ENCODE results near the gene ELN.

The ELN gene

DNA sequence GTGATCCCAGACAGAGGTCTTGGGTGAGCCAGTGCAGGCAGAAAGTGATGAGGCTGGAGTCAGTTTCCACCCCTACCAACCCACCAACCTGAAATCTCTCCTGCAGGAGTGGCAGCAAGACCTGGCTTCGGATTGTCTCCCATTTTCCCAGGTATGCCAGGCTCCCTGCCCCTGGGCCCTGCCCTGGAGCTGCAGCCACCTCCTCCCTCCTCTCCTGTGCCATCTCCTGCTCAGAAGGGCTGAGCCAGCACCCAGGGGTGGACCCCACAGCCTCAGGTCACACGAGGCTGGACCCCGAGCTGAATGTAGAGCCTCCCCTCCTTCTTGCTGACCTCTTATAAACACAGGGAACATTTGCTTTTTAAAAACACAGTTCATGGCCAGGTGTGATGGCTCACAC is 38.7 kb downstream of the ELN start:
- DNase-seq, result no peak

DNA sequence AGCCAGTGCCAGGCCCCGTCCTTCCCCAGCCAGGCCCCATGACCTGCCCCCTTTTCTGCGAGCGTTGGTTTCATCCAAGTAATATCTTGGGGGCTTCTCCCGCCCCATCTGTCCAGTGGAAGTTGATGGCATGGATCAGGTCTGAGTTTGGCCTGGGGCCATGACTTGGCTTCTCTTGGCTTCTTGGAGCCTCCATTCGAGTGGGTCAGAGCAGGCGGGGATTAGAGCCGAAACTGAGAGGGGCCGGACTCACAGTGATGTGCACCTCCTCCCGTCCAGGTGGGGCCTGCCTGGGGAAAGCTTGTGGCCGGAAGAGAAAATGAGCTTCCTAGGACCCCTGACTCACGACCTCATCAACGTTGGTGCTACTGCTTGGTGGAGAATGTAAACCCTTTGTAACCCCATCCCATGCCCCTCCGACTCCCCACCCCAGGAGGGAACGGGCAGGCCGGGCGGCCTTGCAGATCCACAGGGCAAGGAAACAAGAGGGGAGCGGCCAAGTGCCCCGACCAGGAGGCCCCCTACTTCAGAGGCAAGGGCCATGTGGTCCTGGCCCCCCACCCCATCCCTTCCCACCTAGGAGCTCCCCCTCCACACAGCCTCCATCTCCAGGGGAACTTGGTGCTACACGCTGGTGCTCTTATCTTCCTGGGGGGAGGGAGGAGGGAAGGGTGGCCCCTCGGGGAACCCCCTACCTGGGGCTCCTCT is 40.6 kb downstream of the ELN start:
- no peak for DNase-seq

DNA sequence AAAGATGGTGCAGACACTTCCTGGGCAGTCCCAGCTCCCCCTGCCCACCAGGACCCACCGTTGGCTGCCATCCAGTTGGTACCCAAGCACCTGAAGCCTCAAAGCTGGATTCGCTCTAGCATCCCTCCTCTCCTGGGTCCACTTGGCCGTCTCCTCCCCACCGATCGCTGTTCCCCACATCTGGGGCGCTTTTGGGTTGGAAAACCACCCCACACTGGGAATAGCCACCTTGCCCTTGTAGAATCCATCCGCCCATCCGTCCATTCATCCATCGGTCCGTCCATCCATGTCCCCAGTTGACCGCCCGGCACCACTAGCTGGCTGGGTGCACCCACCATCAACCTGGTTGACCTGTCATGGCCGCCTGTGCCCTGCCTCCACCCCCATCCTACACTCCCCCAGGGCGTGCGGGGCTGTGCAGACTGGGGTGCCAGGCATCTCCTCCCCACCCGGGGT is 41.1 kb downstream of the ELN start:
- DNase-seq, result no peak

DNA sequence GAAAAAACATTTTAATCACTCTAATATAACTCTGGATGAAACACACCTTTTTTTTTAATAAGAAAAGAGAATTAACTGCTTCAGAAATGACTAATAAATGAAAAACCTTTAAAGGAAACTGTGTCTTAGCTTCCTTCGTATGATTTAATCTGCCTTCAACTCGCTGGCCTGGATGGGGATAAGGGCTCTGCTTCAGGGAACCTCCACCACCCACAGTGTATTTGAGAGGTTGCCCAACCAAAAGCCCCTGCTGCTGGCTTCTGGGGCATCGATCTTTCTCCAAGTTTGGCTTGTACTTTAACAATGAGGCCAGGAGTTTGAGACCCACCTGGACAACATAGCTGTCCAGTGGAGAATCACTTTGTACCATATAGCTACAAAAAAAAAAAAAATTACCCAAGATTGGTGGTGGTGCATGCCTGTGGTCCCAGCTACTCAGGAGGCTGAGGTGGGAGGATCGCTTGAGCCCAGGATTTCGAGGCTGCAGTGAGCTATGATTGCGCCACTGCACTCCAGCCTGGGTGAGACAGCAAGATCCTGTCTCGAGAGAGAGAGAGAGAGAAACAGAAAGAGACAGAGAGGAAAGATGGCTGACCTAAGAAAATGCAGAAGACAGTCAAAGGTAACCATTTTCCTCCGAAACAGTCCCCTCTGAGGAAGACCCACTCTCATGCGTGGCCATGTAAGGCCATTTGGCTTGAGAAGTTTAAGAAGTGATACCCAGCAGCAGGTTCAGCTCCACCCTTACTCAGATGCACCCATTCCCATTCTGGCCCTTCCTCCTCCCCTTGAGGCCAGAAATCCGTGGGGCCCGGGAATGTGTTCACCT is 42.0 kb downstream of the ELN start:
- DNase-seq, result no peak

DNA sequence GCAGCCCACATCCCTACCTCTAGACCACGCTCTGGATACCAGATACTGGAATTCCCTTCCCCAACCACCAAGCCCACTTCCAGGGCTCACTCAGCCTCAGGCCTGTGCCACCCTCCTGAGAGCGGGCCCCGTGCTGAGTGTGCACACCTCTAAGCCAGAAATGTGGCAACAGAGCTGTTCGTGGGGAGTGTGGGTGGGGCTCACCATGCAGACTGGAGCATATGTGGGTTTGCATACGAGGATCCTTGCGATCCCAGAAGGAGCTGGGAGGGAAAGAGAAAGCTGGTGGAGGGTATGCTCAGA is 42.6 kb downstream of the ELN start:
- DNase-seq, result no peak

DNA sequence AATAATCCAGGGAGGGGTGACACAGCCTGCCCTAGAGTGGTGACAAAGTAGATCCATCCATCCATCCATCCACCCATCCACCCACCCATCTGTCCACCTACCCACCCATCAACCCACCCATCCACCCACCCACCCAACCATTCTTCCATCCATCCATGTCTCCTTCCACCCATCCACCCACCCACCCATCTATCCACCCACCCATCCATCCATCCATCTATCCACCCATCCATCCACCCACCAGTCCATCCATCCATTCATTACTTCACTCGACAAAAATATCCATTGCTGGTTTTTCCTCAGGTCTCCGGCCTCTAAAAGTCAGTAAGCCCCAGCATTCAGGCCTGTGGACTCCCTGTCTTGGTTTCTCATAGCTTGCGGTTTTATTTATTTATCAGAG is 43.1 kb downstream of the ELN start:
- no peak for DNase-seq

DNA sequence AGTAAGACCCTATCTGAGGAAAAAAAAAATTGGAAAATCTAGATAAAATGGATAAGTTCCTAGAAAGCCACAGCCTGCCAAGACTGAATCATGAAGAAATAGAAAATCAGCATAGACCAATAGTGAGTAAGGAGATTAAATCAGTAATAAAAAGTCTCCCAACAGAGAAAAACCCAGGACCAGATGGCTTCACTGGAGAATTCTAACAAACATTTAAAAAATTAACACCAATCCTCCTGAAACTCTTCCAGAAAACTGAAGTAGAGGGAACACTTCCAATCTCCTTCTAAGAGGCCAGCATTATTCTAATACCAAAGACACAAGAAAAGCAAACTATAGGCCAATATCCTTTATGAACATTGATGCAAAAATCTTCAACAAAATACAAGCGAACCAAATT is 46.8 kb downstream of the ELN start:
- DNase-seq, result no peak

DNA sequence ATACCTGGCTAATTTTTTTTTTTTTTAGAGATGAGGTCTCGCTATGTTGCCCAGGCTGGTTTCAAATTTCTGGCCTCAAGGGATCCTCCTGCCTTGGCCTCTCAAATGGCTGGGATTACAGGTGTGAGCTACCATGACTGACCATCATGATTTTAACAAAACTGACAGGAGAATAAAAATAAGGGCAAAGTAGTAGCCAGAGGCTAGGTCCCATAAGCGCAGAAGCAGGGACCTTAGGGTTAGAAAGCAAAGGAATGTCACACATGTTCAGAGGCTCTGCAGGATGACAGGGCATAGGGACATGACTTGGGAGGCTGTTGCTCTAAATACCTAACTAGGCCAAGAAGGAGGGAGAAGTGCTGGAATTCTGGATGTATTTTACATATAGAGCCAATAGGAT is 50.5 kb downstream of the ELN start:
- no peak for DNase-seq

DNA sequence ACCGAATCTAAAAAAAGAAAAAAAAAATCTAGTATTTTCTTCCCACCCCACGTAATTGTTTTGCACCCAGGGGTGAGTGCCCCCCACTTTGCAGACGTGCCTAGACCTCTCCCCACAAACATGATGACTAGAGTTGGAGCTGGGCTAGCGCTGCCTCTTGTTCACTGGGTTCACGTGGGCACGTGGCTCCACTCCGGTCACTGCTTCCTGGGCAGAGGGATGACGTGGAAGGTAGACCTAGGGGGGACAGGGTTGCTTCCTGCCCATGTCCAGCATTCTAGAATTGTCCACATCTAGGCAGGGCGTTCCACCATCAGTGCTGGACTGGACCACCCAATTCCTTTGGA is 54.8 kb downstream of the ELN start:
- no peak for DNase-seq

DNA sequence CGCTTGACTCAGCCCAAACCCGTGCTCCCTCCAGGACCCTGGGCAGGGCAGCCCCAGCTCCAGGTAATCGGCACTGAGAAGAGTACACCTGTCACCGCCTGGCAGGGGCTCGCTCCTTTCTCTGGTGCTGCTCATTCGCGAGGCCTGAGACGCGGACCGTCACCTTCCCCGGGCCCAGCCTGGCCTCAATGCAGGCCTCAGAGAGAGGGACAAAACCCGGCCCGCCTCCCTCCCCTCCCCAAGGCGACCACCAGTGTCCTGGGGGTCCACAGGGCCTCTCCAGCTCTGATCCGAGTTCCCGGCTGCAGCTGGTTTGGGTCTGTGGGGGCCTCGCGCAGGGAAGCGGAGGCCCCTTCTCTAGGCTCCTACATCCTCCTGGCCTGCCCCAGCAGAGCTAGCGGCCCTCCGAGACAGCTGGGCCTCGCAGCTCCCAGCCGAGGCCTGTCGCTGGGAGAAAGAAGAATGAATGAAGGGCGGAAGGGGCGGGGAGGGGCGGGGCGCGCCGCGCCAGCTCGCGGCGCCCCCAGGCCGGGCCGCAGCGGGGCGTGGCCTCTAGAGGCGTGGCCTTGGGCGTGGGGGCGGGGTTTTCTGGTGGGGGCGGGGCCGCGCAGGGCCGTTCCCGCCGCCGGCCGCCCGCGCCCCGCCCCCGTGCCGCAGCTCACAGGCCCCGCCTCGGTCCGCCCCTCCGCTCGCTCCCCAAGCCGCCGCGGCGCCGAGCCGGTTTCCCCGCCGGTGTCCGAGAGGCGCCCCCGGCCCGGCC is 55.3 kb downstream of the ELN start, which contains the start of gene LIMK1:
LIMK1 (plus strand) TSS at position 688 of the 760 bp plus-strand sequence. CDS start 187 bp downstream, outside the sequence.
- DNase-seq, result peak; percentile 86

DNA sequence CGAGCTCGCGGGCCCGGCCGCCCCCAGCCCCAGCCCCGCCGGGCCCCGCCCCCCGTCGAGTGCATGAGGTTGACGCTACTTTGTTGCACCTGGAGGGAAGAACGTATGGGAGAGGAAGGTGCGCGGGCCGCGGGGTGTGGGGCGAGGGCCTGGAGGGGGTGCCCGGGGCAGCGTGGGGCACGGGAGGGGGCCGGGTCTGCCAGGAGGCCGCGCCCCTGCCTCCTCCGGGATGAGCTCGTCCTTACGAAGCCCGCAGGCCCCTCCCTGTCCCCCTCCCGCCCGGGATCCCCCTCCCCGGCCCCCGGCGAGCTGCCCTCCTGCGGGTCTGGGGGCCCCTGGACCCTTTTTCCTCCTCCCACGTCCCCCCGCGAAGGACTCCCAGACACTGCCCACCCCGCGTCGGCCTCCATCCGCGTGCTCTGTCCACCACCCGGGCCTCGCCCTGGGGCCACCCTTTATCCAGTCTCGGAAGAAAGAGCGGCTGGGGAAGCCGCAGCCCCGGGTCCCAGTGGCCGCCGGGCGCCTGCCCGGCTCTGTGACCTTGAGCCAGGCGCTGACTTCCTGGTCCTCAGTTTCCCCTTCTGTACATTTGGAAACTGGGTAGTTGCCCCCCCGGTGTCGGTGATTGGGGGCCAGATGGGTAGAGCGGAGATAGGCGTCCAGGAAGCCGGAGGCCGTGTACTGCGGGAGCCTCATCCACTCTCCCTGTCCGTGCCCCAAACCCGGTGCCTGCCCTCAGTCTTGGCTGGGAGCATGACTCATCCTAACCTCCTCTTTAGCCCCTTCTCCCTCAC is 56.2 kb downstream of the ELN start:
- DNase-seq, result peak; percentile 29

DNA sequence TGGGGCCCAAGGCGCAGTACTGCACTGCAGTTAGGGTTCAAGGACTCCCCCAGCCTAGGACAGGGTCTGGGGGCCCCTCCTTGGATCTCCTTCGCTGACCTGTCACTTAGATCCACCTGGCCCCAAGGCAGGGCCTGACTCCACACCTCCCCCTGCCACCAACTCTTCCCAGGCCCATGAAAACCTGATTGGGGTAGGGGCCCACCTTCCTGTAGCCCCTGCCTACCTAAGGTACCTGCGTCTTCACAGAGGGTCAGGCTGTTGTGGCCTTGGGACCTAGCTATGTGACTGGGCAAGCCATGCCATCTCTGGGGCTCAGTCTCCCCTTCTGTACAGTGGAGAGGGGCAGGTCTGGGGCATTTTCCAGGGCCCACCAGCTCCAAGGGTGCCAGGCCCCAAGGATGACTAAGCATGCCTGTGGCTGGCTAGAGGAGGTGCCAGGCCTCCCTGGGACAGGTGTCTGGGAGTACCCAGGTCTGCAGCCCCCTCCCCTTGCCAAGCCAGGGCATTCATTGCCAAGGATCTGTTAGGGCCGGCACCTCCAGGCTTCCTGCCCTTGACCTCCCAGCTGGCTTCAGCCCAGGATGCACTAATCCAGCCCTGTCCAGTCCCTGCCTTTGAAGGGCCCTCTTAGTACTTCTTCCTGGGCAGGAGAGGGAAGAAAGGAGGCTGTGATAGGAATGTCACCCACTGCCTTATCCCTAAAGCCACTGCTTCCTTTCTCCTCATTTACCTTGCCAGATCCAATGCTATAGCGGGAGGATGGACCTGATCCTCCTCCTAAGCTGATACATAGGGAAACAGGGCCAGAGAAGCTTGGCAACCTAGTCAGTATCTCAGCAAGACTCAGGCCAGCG is 57.0 kb downstream of the ELN start:
- DNase-seq, result no peak

DNA sequence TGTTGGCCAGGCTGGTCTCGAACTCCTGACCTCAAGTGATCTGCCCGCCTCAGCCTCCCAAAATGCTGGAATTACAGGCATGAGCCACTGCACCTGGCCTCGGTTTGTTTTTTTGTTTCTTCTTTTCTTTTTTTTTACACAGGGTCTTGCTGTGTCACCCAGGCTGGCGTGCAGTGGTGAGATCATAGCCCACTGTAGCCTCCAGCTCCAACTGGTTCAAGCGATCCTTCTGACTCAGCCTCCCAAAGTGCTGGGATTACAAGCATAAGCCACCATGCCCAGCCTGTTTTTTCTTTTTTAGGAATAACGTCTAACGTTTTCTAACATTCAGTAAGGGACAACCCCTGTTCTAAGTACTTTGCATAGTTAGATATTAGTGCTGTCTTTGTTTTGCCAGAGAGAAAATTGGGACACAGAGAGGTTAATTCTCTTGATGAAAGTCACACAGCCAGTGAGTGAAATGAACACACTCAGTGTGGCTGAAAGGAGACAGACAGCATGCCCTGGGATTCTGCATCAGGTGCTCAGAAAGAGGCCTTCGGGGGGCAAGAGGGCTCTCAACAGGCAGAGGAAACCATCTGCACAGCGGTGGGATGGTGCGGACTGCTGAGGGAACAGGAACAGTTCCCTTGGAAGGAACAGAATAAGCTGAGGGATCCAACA is 59.9 kb downstream of the ELN start:
- no peak for DNase-seq

DNA sequence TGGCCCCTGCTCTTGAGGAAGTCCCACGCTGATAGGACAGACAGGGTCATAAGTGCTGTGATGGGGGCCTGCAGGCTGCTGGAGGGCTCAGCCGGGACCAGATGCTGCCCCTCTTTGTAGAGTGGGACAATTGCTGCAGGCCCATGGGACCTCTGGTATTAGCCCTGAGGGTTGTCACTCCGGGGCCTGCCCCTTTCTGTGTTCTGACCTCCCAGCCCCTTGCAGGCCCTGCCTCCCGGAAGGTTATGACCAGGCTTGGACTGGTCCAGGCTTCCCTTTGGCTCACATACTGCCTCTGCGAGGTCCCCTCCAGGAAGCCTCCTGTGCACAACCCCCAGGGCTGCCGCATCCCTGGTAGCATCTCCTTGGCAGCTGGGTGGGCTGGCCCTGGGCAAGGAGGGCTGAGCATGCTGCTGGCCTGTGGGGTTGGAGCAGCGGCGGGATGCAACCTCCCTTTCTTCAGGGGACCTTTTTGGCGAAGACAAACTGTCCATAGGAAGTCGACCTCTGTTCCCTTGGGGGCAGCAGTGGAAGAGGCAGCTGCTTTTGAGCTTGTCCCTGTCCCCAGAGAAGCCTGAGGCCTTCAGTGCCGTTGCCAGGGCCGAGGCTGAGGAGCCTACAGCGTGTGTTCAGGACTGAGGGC is 64.5 kb downstream of the ELN start:
- no peak for DNase-seq

DNA sequence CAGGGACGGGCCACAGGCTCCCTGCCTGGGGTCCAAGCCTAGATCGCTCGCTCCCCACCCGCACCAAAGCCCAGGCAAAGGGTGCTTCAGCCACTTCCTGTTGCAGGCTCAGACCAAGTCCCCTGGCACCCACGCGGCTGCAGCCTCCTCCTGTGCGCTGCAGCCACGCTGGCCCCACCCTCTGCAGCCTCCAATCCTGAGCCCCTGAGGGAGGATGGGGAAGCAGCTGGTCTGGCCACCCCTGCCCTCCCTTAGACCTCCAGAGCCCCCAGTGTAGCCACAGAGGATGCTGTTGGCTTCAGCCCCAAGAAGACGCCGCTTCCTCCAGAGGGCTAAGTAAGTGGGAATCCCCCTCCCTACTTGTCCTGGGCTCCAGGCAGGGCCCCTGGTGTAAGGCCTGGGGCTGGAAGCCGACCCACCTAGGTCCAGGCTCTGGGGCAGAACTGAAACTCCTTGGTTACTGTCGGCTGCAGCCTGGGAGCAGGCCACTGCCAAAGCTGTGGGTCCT is 65.0 kb downstream of the ELN start:
- DNase-seq, result no peak

DNA sequence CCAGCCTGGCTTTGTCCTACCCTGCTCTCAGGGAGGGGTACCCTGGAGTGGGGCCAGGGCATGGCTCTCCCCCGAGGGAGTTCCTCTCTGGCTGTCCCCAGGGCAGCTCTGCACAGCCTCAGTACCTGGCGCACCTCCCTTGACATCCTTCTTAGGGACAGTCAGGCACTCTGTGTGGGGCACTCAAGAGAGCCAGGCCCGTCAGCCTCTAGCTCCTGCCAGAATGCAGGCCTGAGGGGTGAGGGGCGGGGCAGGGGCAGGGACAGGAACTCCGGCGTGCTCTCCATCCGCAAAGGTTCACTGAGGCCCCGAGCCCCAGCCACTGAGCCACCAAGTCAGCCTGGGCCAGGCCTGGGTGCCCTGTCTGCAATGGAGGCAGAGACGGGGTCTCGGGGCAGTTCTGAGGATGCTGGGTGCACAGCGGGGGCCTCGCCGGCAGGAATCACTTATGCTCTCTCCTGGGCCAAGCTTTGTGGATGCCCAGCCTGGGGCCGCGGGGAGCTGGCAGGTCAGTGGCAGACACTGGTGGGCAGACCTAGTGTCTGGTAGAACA is 65.8 kb downstream of the ELN start:
- DNase-seq, result no peak

DNA sequence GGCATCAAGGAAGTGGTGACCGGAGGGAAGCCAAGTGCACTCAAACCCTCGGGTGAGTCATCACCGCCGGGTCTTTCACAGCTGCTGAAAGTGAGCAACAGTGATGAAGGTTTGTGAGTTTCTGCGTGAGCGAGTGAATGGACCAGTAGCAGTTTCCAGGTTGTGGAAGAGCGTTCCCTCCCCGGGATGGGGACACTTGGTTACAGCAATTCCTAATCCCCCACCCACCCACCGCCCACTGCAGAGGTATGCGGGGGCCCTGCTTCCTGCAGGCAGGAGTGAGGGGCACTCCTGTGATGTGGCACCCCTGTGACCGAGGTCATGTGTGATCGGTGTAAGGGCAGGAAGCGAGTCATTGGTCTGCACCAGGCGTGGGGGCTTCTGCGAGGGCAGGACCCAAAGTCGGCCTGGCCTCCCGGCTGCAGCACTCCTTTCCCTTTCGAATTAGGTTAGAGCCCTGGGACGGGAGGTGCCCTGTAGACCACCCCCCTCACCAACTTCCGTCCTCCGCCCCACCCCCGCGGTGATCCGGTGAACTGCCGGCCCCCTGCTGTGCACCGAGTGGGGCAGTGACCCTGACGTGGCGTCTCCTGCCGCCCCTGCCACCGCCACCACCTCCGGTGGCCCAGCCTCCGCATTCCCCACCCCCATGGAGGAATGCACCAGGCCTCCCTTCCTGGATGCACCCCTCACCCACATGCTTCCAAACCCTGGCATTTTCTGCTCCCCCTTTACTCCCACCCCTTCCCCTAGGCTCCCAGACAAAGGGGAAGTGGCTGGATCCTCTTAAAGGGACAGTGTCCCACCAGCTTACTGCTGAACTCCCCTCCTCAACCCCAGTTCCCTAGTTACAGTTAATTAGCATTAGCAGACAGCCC is 66.5 kb downstream of the ELN start:
- no peak for DNase-seq

DNA sequence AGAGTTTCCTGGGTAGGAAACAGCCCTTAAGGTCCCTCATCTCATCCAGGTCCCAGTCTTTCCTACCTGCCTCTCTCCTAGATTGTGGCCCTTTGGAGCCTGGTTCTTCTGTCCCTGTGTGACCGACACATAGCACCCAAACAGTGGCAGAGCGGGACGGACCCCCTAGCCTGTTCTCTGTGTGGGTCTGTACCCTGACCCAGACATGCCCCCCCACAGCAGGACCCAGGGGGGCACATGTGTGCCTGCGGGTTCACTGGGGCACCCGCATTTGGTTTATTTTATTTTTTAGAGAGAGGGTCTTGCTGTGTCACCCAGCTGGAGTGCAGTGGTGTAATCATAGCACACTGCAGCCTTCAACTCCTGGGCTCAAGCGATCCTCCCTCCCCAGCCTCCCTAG is 67.2 kb downstream of the ELN start:
- DNase-seq, result no peak

DNA sequence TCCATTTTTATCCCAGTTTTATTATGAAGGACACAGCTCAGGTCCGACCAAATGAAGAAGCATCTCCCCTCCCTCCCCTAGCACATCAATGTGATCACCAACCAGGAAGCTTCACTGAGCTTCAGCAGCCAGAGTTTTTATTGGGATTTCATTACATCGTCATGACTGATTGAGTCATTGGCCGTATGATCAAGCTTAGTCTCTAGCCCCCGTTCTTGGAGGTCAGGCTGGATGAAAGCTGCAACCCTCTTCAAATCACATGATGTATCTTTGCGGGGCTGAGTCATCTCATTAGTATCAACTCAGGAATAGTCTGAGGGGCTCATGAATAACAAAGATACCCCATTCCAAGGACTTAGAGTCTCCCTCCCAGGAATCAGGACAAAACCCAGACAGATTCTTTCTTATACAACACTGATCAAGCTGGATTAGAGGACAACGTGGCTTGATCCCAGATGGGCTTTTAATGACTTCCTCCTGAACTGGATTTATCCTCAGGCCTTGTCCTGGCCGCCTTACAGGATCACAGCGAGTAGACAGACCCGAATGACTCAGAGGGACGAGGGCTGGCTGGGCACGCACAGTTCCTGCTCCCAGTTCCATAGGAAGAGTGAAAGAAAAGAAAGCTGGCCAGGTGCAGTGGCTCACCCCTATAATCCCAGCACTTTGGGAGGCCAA is 70.1 kb downstream of the ELN start:
- DNase-seq, result no peak

Data from NCI-H2227 treated with DMSO at 0.1 percent for 48 hours (cell line).